ENCODE data around the gene SLIT2.

DNA sequence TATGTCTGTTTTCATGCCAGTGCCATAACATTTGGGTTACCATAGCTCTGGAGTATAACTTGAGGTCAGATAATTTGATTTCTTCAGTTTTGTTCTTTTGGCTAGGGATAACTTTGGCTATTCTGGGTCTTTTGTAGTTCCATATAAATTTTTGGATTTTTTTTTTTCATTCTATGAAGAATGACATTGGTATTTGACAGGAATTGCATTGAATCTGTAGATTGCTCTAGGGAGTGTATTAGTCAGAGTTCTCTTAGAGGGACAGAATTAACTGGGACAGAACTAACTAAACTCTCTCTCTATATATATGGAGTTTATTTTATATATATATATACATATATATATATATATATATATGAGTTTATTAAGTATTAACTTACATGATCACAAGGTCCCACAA, 32.2 kb upstream of the SLIT2 start:
- TF ChIP-seq, protein P1, sequence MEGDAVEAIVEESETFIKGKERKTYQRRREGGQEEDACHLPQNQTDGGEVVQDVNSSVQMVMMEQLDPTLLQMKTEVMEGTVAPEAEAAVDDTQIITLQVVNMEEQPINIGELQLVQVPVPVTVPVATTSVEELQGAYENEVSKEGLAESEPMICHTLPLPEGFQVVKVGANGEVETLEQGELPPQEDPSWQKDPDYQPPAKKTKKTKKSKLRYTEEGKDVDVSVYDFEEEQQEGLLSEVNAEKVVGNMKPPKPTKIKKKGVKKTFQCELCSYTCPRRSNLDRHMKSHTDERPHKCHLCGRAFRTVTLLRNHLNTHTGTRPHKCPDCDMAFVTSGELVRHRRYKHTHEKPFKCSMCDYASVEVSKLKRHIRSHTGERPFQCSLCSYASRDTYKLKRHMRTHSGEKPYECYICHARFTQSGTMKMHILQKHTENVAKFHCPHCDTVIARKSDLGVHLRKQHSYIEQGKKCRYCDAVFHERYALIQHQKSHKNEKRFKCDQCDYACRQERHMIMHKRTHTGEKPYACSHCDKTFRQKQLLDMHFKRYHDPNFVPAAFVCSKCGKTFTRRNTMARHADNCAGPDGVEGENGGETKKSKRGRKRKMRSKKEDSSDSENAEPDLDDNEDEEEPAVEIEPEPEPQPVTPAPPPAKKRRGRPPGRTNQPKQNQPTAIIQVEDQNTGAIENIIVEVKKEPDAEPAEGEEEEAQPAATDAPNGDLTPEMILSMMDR (IDR thresholded peaks at IDR 0.05), result no peak
- TF ChIP-seq EP300 (IDR thresholded peaks at IDR 0.05) (no peak), POLR2AphosphoS5 (IDR thresholded peaks at IDR 0.05) (no peak), POLR2A (IDR thresholded peaks at IDR 0.05) (no peak)
